Stimulated activated CD4-positive, alpha-beta T cell treated with anti-CD3 and anti-CD28 coated beads, Interleukin-2, amount 100 ng/mL, for 4 hours (primary cell): ENCODE results near the gene S100A10.
A peak's percentile ranks its signal among the peaks of the same experiment; 100 is the strongest.

Experiments
- DNase-seq: peaks from one replicate; pipeline ENCODE4 v3.0.0-alpha.2; 2020; ENCODE audit warnings: low read depth

Gene S100A10

DNA sequence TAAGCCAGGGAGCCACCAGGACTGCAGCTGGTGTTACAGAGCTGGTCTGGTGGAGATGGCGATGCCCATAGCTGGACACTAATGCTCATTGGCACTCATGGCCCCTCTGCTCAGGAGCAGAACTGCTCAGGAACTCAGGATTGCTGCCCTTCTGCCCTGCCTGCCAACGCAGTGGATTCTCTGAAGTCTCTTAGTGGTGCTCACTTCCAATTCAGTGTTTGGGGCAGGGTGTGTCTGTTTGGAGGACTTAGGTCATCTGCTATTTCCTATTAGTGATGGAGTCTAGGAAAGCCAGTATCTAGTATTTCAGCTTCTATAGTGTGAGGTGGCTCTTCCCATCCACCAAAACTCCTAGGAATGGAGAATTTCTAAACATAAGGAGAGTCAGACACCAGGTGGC is 29.1 kb downstream of the S100A10 start:
- no peak for DNase-seq

DNA sequence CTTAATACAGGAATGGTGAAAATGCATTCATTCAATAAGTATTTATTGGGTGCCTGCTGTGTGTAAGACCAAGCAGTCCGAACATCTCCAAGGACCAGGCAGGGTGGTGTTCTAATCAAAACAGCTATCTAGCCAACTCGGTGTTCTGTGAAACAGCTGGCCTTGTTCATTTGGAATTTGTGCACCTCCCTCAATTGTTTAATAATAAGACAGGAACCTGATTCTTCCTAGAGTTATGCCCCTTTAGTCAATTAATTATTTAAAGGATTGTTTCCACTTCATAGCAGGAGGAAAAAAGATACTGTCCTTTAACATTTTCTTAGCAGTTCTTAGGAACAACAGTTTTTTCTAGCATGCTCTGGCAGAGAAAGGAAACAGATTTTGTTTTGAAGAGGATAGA is 30.4 kb downstream of the S100A10 start:
- DNase-seq: no peak

DNA sequence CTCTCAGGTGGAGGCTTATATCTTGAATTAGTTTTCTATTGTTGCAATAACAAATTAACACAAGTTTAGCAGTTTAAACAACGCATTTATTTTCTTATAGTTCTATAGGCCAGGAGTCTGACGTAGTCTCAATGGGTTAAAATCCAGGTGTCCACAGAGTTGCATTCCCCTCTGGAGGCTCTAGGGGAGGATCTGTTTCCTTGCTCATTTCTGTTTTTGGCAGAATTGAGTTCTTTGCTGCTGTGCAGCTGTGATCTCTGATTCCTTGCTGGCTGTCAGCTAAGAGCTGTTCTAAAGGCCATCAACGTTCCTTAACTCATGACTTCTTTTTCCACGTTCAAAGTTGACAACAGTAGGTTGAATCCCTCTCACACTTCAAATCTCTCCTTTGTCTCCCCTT is 31.8 kb downstream of the S100A10 start:
- DNase-seq: no peak

DNA sequence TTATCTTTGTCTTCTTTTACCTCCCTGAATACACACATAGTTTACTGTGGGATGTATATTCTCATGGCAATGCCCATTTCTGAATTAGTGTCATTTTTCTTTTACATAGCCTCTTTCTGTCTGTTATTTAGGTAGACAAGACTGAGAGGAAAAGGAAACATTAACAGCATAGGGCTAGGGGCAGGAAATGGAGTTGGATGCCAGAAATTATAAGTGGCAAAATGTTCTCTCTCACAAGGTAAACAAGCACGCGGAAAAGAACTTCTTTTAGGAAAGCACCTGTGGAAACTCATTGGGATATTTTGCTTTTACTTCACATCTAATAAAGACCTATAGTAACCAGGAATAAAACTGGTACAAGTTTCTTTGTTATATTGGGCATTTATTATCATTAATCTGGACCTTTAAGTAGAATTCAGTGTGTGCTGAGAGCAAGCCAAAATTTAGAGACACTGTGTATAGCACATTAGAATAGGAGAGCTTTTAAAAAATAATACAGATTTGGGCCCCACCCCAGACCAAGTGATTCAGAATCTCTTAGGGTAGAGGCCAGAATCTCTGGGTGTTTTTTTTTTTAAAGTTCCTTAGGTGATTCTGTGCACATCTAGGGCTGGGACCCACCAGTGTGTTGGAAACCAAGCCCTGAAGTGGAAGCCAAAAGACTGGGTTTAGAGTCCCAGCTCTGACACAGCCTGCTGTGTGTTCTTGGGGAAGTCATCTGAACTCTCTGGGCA is 32.7 kb downstream of the S100A10 start:
- DNase-seq: no peak

DNA sequence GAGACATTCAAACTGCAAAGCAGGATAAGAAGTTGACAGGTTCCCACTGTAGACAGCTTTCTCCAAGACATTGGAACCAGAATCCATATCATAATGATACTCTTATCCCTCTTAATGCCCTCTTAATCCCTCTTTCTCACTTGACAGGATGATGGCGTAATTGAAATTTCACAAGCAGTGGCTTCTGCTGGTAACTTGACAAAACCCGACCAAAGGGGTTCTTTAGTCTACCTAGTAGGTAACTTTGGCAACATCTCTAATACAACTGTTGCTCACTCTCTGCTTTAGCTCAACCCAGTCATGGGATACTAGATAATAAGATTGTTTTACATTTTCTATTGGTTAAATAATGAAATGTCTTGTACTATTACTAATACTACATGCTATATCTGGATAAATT is 34.7 kb downstream of the S100A10 start:
- DNase-seq: no peak

DNA sequence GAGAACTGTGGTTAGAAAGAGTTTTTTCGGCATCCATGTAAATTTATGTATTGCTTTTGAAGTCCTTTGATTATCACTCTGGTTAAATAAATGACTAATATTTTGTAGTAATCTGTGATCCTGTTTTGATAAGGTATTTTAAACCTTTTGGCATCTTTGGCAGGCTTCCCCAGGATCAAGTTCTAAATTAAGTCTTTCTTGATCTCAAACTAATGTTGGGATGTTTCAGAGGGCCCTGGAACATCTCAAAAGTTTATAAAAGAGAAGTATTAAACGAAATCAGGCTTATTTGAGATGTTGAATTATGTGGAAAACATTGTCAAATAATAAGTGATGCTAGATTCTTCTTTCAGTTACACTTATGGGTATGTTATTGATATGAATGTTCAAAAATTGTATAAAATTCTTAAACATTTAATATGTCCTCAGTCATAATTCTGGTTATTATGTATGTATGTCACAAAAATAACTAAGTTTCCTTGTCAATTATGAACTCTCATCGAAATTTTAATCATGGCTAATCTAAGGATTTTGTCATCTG is 36.6 kb downstream of the S100A10 start:
- DNase-seq: no peak

DNA sequence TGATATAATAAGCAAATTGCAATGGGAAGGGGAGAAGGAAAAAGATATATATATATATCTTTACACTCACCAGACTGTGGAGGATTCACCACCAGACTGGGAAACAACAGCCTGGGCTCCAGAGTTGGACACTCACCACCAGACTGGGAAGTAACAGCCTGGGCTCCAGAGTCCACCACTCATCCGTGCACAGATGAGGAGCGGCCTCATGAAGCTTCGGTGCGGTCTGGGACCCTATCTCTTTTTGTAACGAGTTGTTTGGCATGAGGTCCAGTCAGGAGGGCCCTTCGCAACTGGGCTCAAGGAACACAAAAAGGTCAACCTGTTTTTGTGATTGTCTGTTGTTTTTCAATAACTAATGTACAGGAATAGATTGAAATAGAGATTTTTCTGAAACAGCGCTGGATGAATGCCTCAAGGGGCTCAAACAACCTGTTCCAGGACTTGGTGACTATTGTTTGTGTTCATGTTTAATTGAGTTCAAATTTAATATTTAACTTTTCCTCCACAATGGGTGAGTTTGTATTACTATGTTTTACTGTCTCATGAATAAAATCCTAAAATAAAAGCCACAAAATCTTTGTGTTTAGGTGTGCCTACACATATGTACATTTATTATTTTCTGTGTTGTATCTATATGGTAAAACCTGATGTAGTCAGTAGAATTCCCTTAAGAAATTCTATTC is 40.1 kb downstream of the S100A10 start:
- DNase-seq: no peak

DNA sequence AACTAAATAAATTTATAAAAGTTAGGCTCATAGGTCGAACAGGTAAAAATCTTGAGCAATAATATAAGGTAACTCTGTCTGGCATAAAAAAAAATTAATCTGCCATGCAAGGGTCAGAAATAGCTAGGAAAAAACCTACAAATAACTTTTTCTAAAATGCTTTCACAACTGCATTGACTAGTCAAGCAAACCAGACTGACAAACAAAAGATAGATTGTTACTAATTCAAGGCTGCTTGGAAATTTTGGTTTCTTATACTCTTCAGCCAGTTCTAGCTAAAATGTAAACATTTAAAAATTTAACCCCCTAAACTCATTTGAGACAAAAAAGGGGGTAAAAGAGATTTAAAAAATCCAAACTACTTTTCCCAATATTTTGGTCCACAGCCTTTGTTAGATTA is 40.8 kb downstream of the S100A10 start:
- no peak for DNase-seq

DNA sequence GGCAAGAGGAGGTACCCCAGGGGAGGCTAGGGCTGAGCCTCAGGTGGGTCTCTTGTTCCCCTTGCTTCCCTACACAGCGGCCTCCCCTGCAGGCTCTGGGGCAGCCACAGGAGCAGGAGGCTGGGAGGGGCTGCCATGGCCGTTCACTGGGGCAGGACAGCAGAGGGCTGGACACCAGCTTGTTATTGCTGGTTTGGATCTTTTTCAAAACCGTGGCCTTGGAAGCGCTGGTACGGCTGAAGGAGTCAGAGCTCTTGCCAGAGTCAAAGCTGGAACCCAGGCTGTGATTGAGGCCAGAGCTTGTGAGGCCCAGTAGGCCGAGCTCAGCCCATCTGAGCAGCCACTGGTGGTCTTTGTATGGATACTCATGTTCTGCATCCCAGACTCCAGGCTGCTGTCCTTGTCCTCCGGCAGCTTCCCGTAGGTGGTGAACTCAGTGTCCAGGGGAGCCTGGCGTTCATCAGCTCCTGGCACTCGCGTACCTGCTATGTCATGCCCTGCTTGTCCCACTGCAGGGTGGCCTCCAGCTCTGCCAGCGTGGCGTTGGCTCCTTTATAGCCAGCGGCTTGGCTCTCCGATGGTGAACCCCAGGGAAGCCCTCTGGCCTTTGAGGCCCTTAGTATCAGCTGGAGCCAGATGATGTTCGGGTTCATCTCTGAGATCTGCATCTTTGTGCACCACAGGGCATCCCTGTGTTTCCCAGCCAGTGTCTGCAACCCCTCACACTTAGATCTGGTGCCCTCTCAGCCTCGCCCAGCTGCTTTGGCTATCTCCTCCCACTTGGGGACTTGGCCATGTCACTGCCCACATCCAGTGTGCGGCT is 44.1 kb downstream of the S100A10 start:
- DNase-seq: no peak

DNA sequence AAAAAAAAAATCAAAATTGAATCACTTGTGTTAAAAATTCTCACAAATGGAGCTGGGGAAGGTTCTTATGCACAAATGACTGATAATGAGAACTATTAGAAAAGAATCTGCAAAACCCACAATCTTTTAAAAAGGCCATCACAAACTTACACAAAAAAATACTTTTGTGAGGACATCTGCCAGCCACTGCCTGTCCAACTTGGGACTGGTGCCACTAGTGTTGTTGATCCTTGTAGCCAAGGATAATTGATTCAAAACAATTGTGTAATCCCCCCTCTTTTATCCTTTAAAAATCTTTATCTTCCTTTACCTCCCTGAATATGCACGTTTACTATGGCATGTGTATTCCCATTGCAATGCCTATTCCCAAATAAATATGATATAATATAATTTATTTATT is 45.2 kb downstream of the S100A10 start:
- DNase-seq: no peak

DNA sequence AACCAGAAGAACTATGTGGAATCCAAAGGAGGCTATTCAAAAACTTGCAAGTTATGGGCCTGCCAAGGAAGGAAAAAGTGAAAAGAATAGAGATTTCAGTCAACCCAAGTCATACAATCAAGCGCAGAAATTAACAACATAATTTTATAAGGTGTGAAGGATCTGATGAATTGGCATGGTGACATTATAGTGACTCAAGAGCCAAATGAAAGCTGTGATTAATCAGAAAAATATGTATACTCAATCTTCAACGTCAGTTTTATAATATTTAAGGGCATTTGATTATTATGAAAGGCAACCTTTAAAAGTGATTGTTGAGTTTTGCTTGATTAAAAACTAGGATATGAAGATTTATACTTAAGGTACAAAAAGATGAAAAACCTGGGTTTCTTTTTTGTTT is 46.5 kb downstream of the S100A10 start:
- no peak for DNase-seq

DNA sequence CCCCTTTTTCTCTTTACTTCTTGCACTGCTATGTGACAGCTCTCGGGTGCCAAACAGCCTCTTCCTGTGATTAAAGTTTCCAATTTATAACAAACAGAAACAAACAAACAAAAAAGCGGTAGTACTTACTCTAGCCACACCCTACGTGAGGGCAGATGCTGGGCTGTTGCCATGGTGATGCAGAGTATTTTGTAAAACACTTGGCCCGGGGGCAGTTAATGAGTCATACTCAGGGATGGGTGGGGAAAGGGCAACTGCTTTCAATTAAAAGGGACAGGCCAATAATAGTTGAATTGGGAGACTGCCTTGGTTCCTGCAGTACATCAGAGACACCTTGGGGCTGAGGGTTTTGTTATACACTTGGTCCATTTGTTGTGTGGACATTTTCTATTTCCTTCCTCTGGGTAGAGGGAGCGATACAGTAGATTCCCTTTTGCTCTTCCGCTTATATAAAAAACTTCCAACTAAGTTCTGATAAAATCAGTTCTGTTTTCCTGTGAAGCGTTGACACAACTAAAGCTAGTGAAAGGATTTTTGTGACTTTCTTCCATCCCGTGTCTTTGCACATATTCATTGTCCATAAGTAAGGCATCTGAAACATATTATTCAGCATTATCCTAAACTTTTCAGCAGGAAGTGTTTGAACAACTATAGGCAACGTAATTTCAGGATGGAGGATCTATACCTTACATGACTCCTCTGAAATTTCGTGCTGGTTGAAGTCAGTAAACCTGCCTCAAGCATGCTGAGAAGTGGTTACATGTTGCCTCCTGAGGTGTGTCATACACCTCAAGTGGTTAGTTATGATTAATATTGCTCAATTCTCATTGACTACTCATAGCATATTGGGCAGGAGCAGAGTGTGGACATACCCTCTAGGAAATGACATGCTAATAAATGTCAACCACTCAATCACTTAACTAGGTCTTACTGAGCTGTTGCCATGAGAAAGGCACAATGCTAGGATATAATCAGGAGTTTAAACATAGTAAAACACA is 47.6 kb downstream of the S100A10 start:
- DNase-seq: peak; percentile 67

DNA sequence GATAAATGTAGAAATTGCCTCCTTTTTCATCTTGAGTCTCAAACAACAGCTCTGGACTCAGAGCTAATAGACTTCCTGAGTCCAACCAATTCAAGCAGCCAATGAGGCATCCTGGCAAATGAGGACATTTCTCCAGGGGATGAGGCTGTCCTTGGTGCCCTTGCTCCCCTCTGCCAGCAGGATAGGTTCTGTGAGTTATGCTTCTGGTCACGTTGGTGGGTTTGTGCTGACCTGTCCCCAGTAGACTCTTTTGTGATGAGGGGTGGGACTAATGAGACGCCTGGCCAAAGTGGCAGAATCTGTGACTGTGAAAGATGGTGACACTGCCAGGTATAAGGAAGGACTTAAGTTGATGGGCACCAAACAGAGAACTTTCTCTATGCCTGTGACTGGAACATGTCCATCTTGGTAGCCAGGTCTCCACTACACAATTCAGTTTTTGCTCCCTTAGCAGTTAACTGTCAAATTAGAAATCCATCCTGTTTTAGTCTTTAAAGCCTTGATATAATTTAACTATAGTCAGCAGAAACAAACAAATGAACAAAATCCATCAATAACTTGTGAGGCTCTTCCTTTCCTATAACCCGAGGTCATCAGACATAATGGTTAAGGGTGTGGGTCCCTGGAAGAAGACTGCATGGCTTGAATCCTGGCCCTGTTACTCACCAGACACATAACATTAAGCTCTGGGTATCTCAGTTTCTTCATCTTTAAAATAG is 48.6 kb downstream of the S100A10 start:
- no peak for DNase-seq

DNA sequence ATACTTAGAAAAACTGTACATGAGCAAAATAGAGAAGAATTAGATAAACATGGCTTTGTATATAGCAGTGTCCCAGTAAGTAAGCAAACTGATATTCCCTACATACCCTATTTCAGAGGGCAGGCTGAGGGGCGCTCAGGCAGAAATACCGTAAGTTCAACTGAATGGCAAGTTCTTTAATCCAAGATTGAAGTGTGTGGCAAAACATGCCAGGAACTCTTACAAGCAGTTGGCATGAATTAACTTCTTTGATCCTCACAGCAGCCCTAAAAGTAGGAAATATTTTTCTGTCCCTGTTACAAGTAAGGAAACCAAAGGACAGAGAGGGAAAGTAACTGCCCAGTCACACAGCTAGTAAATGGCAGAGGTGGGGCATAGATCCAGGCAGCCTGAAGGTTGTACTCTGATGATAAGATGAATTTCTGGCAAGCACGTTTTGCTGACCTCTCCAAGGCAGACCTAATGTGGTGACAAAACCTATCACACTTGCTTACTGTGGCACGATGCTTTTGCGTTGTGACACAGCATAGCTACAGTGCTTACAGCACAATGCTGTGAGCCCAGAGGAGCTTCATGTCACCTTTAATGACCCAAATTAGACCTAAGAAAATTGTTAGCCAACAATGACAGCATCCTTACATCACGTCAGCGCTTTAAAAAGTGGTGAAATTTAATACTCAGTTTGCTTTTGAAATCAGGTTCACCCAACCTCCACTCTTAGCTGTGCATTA is 49.4 kb downstream of the S100A10 start:
- no peak for DNase-seq

DNA sequence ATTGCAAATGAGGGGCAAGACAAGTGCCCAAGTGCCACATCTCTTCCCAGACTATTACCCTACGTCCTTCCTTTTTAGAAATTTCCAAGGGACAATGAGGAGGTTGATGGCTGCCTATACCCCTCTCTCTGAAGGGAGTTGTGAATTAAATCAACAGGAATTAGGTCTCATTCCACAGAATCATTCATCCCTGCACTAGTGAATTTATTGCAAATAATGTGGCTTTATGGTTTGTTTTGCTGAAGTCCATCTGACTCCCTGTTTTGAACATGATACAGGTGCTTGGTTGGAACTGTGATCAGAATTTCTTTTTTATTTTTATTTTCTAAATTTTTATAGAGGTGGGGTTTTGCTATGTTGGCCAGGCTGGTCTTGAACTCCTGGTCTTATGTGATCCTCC is 50.1 kb downstream of the S100A10 start:
- no peak for DNase-seq

DNA sequence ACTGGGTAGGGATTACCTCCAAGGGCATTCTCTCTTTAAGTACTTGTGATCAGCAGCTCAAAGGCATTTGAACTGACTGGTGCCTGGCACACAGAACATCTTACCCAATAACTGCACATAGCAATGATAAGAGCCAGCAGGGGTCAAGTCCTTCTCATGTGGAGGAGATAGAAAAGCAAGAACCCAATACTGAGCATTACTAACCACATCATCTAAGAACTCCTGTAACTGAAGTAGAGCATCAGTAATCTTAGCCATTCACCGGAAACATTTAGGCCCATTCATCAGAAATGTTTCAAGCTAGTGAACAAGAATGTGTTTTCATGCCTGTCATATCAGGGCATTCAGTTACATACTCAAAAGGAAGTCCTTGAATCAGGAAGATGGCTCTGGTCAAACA is 50.8 kb downstream of the S100A10 start:
- DNase-seq: no peak

DNA sequence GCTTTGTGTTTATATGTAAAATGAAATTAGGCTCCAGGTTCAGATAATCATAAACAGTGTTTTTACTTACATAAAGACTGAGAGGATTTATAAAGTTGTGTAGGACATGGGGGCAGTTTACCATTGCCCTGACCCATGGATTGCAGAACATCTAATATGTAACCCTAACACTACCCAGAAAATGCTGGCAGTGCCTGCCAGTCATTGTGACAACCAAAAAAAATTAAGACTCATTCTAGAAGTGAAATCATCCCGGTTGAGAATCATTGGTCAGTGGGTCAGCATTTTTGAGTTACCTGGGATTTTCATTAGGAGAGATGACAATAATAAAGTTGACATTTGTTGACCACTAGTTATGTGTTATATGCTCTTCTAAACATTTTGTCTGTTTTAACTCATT is 53.1 kb downstream of the S100A10 start:
- no peak for DNase-seq

DNA sequence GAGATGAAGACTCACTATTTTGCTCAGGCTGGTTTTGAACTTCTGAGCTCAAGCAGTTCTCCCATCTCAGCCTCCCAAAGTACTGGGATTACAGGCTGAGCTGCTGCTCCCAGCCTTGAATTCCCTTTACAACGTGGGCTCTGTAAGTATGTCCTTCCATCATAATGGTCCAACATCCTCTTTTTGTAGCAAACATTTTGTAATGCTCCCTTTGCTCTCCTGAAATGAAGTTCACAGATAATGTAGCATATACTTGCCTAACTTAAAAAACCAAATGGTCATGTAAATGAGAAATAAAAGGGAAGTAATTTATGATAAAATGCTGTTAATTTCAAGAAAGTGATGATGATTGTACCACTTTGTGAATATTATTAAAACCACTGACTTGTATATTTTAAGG is 53.9 kb downstream of the S100A10 start:
- DNase-seq: no peak

DNA sequence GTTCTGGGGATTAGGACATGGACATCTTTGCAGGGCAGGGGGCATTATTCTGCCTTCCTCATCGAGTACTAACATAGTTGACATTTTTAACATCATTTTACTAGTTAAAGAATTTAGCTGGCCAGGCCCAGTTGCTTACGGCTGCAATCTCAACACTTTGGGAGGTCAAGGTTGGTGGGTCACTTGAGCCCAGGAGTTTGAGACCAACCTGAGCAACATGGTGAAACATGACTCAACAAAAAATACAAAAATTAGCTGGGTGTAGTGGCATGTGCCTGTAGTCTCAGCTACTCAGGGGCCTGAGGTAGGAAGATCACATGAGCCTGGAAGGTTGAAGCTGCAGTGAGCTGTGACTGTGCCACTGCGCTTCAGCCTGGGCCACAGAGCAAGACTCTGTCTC is 54.5 kb downstream of the S100A10 start:
- DNase-seq: no peak

DNA sequence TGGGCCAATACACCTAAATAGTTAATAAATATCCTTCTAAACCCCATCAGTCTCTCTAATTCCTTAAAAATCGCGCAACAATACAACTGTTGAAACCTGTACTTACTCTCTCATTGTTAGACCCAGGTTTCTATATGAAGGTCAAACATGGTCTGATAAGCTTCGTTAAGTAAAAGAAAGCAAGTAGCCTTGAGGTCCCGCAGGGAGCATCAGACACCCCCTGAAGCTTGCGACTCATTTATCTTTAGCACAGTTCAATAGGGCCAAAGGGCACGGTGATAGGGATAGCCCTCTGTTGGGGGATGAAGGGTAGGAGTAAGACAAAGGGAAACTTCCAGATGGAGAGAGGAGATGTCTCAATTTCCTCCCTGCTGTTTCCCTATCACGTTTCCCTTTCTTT is 57.0 kb downstream of the S100A10 start:
- DNase-seq: no peak
